GM13977 (cell line): ENCODE data around the gene CACNA1H.
"Not testable (repeated sequence)": the region's sequence is repeated elsewhere in the genome, so short reads cannot be mapped to it uniquely, and the experiment has no call there.

Source experiments
- DNase-seq: peaks from one replicate; pipeline ENCODE4 v3.0.0; 2012; ENCODE audit warnings: low spot score
- CTCF ChIP-seq: IDR thresholded peaks from 2 replicates; pipeline ENCODE4 v1.5.1; 2012; ENCODE audit warnings: mild to moderate bottlenecking, control low read depth; ENCODE audit not compliant: insufficient read depth; ENCODE audit errors: extremely low read depth, missing control alignments
- in situ Hi-C: fragments of 300-500 bp; cut with MboI; formaldehyde crosslinking; loops from one replicate; pipeline ENCODE4 v1.12.0; 2022; ENCODE audit warnings: low sequenced_read_pairs, low pct_unique_long_range_greater_than_20kb, mixed read lengths, inconsistent platforms; ENCODE audit not compliant: unreplicated experiment

CACNA1H gene

GRCh38 chr16:1262210-1262845 lies 109.4 kb downstream of the CACNA1H start:
- no peak for TF ChIP-seq CTCF
- DNase-seq, result no peak
- in situ Hi-C loops, result no loop called here

DNA sequence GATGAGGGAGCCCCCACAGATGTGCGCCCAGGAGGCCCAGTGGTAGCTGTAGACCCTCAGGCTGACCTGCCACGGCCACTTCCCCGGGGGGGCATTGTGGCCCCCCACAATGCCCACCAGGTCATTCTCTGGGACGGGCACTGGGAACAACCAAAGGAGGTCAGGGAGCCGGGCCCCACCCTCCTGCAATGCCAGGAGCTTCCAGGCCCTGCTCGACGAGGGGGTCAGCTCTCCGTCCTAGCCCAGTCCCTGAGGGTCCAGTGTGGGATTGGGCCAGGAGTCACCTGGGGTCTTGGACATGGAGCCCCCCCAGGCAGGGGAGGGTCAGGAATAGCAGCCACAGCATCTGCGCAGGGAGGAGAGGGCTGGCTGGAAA lies 109.9 kb downstream of the CACNA1H start:
- DNase-seq, result no peak
- no peak for TF ChIP-seq CTCF
- in situ Hi-C loops, result no loop called here

DNA sequence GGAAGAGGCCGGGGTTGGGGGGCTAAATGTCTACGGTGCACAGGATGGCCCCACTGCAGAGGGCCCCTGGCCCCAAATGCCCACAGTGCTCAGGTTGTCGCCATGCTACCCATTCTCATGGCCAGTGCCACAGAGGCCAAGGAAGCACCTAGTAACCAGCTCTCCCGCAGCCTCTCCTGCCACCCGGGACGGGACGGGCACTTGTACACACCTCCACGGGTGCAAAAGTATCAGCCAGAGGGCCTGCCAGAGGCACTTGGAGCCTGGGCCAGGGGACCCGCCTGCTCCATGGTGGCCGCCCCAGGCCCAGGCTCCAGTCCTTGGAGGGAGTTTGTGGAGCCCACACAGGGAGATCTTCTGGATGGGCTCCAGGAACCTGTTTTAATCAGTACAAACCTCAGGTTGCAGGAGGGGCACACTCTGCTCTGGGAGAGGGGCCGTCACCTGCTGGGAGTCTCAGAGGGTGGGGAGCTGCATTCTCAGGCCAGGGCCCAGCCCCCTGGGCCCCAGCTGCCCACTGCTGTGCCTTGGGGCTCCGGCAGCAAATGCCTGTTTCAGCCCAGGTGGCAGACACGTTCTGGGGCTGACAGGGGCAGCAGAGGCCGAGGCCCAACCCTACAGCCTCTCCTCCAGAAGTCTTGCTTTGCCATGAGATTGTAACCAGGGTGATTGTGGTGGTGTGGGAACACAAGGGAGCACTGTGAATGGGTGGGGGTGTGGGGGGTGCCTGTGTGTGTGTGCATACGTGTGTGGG lies 110.9 kb downstream of the CACNA1H start:
- TF ChIP-seq CTCF, result no peak
- in situ Hi-C loops, result no loop called here

DNA sequence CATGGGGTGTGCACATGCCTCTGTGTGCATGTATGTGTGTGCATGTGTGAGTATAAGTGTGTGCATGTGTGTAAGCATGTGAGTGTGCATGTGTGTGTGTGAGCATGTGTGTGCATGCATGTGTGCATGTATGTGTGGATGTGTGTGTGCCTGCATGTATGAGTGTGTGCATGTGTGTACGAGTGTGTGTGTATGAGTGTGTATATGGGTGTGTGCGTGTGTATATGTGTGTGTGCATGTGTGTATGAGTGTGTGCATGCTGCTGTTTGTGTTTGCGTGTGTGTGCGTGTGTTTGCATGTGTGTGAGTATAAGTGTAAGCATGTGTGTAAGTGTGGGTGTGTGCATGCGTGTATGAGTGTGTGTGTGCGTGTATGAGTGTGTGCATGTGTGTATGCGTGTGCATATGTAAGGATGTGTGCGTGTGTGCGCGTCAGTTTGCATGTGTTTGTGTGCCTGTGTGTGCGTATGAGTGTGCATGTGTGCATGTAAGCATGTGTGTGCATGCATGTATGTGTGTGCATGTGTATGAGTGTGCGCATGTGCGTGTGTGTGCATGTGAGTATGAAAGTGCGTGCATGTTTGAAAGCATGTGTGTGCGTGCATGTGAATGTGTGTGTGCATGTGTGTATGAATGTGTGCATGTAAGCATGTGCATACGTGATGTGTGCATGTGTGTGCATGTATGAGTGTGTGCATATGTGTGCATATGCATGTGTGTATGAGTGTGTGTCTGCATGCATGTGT lies 111.6 kb downstream of the CACNA1H start:
- no peak for DNase-seq
- in situ Hi-C loops, result no loop called here
- TF ChIP-seq CTCF, result no peak

More for the DNA sequence above, 110.9 kb downstream of the CACNA1H start:
- DNase-seq, result no peak

DNA sequence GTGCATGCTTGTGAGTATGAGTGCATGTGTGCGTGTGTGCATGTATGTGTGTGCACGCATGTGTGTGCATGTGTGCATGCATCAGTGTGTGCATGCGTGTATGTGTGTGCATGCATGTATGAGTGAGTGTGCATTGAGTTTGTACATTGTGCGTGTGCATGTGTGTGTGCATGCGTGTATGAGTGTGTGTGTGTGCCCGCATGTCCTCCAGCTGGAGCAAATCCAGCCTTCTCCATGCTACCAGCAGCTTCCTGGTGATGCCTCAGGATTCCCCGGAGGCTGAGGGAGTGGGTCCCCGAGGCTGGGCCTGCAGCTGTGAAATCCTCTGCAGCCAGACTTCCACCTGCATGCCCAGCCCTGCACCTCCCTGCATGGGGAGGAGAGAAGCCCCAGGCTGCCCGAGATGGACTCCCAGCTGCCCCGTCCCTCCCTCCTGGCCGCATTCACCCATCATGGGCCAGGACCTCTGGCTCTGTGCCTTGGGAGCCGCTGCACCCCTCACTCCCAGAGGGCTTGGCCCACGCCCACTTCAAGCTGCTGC lies 112.3 kb downstream of the CACNA1H start:
- TF ChIP-seq CTCF, result no peak
- no peak for DNase-seq
- in situ Hi-C loops, result no loop called here

GRCh38 chr16:1265826-1266225 lies 112.9 kb downstream of the CACNA1H start:
- no peak for TF ChIP-seq CTCF
- in situ Hi-C loops, result no loop called here
- no peak for DNase-seq

DNA sequence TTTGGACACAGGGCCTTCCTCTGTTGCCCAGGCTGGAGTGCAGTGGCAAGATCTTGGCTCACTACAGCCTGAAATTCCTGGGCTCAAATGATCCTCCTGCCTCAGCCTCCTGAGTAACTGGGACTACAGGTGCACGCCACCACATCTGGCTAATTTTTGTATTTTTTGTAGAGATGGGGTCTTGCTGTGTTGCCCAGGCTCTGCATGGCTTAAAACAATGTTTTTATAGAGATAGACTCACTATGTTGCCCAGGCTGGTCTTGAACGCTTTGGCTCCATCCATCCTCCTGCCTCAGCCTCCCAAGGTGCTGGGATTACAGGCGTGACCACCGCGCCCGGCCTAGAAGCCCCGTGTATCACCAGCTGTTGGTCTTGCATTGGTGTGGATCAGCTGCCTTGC lies 116.5 kb downstream of the CACNA1H start:
- DNase-seq, in situ Hi-C loops: not testable (repeated sequence)
